Fibroblast of the aortic adventitia (primary cell): ENCODE measurements around the gene DSTYK. TPM values are rescaled to one million over a fixed set of nuclear protein-coding genes. Genes with fewer than 3 reads are reported as not detected.

Experiments
- DNase-seq: peaks from one replicate; pipeline ENCODE4 v3.0.0-alpha.2; 2010; ENCODE audit warnings: low read depth
- H3K4me3 ChIP-seq: 2 replicates; pipeline ENCODE4 v1.5.1; 2011; ENCODE audit warnings: low read depth, mild to moderate bottlenecking, control low read depth, low read length, moderate library complexity
- total RNA-seq: library from RNA; depleted of rRNA; stranded (reverse); fragments of >200 nt; gene quantifications from 2 replicates; pipeline ENCODE4 v1.2.3, GENCODE V29; 2012; ENCODE audit warnings: low replicate concordance
- TF ChIP-seq, protein P1 (sequence below): IDR thresholded peaks from 2 replicates; pipeline ENCODE4 v1.5.1; 2011; ENCODE audit warnings: mild to moderate bottlenecking, low read length, control low read depth, inconsistent platforms; ENCODE audit not compliant: insufficient read depth

The DSTYK gene
- total RNA-seq, 1 donor = 16.1 TPM

DNA sequence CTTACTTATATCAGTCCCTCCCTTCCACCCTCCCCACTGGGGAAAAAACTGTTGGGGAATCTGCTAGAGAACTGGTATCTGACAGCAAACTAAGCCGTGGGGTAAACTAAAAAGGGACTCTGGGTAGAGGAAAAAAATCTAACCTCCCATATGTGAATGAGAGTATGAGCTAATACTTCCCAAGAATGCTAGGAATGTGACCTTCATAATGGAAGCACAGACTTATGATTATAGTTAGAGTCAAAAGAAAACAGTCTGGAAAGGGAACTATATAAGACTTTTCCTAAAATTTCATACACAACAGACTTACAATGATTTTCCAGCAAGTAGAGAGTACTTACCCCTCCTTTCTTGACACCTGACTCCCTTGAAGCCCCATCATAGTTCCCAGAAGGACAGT is 66.8 kb downstream of the DSTYK start:
- DNase-seq = peak; percentile 79
- TF ChIP-seq, protein P1, sequence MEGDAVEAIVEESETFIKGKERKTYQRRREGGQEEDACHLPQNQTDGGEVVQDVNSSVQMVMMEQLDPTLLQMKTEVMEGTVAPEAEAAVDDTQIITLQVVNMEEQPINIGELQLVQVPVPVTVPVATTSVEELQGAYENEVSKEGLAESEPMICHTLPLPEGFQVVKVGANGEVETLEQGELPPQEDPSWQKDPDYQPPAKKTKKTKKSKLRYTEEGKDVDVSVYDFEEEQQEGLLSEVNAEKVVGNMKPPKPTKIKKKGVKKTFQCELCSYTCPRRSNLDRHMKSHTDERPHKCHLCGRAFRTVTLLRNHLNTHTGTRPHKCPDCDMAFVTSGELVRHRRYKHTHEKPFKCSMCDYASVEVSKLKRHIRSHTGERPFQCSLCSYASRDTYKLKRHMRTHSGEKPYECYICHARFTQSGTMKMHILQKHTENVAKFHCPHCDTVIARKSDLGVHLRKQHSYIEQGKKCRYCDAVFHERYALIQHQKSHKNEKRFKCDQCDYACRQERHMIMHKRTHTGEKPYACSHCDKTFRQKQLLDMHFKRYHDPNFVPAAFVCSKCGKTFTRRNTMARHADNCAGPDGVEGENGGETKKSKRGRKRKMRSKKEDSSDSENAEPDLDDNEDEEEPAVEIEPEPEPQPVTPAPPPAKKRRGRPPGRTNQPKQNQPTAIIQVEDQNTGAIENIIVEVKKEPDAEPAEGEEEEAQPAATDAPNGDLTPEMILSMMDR = no peak
- H3K4me3 ChIP-seq = no peak overlapping the region

DNA sequence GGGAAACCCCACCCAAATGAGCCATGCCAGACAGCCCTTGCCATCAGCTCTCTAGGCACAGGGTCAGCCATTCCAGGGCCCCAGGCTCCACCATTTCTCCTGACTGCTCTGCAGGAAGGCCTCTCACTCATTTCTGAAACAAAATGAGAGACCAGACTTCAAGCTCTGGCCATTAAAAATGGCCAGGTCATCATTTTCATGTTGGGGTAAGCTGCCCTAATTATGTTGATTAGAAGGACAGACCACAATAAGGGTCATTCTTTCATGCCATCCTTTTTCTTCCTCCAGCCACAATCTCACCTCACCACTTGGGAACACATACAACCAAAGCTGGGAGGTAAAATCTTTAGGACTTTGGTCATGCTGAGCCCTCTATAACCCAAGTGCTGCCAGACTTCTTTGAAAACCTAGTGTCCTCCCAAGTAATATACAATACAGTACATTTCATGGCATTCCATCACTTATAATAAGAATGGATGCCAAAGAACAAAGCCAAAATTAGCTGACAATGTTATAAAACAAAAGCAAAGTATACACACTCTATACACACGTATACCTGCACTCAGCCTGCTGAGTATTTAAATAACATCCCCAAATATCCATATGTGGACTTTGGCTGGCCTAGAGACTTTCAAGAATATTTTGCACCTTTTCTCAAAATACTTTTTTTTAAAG is 67.3 kb downstream of the DSTYK start:
- TF ChIP-seq, protein P1 = no peak
- no peak overlapping the region for H3K4me3 ChIP-seq
- DNase-seq = no peak

DNA sequence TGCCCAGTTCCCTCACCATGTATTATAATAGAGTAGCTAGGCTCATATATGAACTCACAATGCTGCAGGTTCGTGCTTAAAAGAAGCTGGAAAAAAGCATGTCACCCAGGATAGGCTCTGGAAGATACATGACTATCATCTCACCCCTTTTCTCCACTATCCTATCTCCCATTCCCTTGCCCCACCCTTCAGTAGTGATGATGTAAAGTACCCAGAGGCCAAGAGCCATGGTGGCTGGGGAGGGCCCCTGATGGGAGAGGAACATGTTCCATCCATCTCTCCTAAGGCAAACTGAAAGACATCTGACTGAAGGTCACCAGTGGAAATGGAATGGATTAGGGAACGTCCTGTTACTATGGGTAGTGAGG is 69.4 kb downstream of the DSTYK start:
- no peak overlapping the region for H3K4me3 ChIP-seq
- DNase-seq = no peak
- TF ChIP-seq, protein P1 = no peak

DNA sequence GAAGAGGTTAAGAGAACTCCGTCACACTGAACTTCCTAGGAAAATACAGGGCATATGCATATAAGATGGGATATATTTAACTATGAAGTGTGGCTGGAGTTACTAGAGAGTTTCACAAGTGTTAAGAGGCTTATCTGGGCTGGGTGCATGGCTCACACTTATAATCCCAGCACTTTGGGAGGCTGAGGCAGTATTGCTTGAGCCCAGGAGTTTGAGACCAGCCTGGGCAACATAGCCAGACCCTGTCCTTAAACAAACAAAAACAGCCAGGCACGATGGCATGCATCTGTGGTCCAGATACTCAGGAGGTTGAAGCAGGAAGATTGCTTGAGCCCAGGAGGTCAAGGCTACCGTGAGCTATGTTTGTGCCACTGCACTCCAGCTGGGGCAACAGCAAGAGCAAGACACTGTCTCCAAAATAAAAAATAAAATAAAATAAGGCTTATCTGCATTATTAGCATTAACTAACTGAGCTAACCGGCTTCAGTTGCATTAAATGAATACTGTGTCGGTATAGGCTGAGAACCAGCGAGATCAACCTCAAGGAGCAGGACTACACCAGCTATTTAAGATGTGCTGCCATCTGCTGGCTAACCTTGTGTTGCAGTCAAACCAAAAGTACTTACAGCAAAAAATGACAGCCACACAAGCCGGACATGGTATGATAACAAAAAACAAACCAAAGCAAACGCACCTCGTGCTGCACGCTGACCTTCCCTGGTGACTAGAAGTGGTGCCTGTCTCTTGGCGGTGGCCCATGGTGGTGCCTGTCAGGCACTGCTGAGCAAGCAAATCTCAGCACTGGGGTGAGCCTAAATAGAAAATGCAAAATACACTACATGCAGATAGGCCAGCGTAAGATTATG is 70.0 kb downstream of the DSTYK start:
- TF ChIP-seq, protein P1 = peak; percentile 77
- DNase-seq = peak; percentile 91
- no peak overlapping the region for H3K4me3 ChIP-seq

DNA sequence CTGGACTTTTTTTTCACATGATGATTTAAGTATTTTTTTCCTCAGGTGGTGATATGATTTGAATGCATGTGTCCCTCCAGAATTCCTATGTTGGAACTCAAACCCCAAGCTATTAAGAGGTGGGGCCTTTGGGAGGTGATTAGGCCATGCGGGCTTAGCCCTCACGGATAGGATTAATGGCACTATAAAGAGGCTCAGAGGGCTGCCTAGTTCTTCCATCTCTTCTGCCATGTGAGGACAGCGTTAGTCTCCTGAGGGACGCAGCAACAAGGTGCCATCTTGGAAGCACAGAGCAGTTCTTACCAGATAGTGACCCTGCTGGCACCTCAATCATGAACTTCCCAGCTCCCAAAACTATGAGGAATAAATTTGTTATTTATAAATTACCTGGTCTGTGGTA is 71.4 kb downstream of the DSTYK start:
- no peak overlapping the region for H3K4me3 ChIP-seq
- DNase-seq = no peak
- TF ChIP-seq, protein P1 = no peak

DNA sequence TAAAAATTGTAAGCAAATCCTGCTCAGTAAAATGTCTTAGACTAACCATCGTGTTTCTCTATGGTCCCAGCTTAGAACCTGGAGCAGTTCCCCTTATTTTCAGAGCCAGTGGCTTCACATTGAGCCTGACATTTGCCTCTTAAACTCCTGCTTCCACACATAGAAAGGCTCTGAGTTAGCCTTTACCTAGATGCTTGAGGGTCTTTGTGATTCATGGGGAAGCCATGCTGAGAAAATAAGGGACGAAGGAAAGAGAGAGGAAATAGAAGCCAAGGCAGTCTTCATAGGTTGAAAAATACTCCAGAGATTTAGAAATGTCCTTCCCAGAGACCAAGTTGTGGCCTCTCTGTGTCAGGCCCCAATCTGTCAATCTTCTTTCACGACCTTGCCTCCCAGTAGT is 73.6 kb downstream of the DSTYK start:
- H3K4me3 ChIP-seq = no peak overlapping the region
- no peak for DNase-seq
- TF ChIP-seq, protein P1 = no peak
